ENCODE data around the gene CACNB2. TPM values are rescaled to one million over a fixed set of nuclear protein-coding genes. Genes with fewer than 3 reads are reported as not detected.

The CACNB2 gene
- polyA plus RNA-seq, 2 of the 4 experiments (the other 2 are of a cell fraction), result not detected

GRCh38 chr10:18352175-18352574 lies 212.0 kb downstream of the CACNB2 start (continued):
- no peak for TF ChIP-seq RNF2 (IDR thresholded peaks at IDR 0.05; ENCODE audit: borderline replicate concordance, low read depth)
- TF ChIP-seq EP300 (IDR thresholded peaks at IDR 0.05), result no peak
- no peak for TF ChIP-seq NFE2L2 (conservative IDR thresholded peaks at IDR 0.05; ENCODE audit: low read length)
- TF ChIP-seq EHMT2 (IDR thresholded peaks at IDR 0.05; ENCODE audit: low read depth), result no peak
- TF ChIP-seq CBX2 (IDR thresholded peaks at IDR 0.05; ENCODE audit: borderline replicate concordance, low read depth), result no peak

DNA sequence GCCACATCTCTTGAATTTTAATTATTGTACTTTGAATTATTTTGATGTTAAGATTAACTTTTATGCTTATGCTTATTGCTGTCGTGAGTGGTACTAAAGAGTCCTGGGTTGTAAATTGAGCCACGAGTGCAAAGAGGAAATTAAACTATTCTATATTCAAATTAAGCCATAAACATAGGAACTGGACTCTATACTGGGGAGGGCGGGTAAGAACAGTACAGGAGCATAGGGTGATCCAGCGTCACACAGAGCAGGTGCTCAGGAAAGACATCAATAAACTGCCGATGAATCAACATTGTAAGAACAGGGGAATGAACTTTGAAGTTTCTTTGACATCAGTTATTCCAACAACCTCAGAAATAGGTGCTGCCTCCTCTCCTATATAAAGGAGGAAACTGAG lies 219.6 kb downstream of the CACNB2 start:
- ChIA-PET CTCF (no interaction called here), POLR2A (no interaction called here)
- no peak for TF ChIP-seq ZC3H11A (IDR thresholded peaks at IDR 0.05)
- no peak for TF ChIP-seq SMC3 (IDR thresholded peaks at IDR 0.05)
- no peak for TF ChIP-seq FOSB (CRISPR knock-in tag; IDR thresholded peaks at IDR 0.05)
- no peak for TF ChIP-seq ESRRA (IDR thresholded peaks at IDR 0.05; ENCODE audit: borderline replicate concordance, low read length)
- no peak for TF ChIP-seq TFCP2L1 (CRISPR knock-in tag; IDR thresholded peaks at IDR 0.05)
- no peak for TF ChIP-seq FOSL2 (IDR thresholded peaks at IDR 0.05)
- no peak for TF ChIP-seq FOSL2 (CRISPR knock-in tag; IDR thresholded peaks at IDR 0.05)
- TF ChIP-seq CBX8 (IDR thresholded peaks at IDR 0.05), result no peak
- no peak for TF ChIP-seq HES2 (IDR thresholded peaks at IDR 0.05)
- Histone ChIP-seq H3K27ac (no peak overlapping the region), H3K4me3 (no peak overlapping the region), H3K4me2 (no peak overlapping the region), H3K4me1 (no peaks in the 10 kb centered on the region), H3K9me3 (no peaks in the 10 kb centered on the region)
- FAIRE-seq, result no peak
- ATAC-seq, result no peak; a peak in 1 of 6 replicates
- WGBS (ENCODE audit: missing lambda C conversion rate), result 58% methylated on average over 5 of the region's 5 CpGs
- no peak for DNase-seq (ENCODE audit: low read depth in 1 of 2, low spot score in 1 of 2)

DNA sequence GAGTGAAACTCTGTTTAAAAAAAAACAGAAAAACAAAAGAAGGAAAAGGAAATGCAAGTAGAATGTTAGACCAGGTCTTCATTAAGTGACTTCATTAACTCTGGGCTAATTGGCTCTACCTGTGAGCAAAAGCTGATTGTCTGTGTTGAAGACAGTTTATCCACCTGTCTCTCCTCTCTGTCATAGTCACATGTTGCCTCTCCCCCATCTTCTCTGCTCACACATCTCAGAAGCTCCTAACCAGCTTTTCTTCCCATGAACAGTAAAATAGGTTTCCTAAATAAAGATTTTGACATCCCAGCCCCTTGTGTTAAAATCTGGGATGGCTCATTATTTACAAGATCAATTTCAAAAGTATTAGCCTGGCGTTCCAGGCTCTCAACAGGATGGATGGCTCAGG lies 222.7 kb downstream of the CACNB2 start:
- H3K4me1 ChIP-seq, result no peaks in the 10 kb centered on the region
- H3K9me3 ChIP-seq, result no peaks in the 10 kb centered on the region
- no peak overlapping the region for H3K27ac ChIP-seq
- CTCF ChIA-PET, result no interaction called here
- no peak for FAIRE-seq
- 29% methylated on average over 1 of the region's 1 CpG for WGBS (ENCODE audit: missing lambda C conversion rate)
- H3K4me3 ChIP-seq, result no peak overlapping the region
- TF ChIP-seq MYC (IDR thresholded peaks at IDR 0.05; ENCODE audit: borderline replicate concordance, low read length) (no peak), MAZ (IDR thresholded peaks at IDR 0.05; ENCODE audit: borderline replicate concordance, low read depth, low read length) (no peak), EP300 (IDR thresholded peaks at IDR 0.05) (no peak), PHF8 (IDR thresholded peaks at IDR 0.05; ENCODE audit: borderline replicate concordance, low read depth) (no peak), ZFP36 (IDR thresholded peaks at IDR 0.05; ENCODE audit: borderline replicate concordance, partially characterized antibody) (no peak), MAFK (IDR thresholded peaks at IDR 0.05; ENCODE audit: partially characterized antibody) (no peak), POLR2A (IDR thresholded peaks at IDR 0.05; ENCODE audit: low read length) (no peak), SREBF2 (IDR thresholded peaks at IDR 0.05) (no peak), HOXB5 (CRISPR knock-in tag; IDR thresholded peaks at IDR 0.05) (no peak), NR3C1 (IDR thresholded peaks at IDR 0.05) (no peak), CBX8 (IDR thresholded peaks at IDR 0.05) (no peak), HDAC2 (IDR thresholded peaks at IDR 0.05) (no peak), KDM1A (IDR thresholded peaks at IDR 0.05; ENCODE audit: low read depth) (no peak), HES2 (IDR thresholded peaks at IDR 0.05) (no peak)
- TF ChIP-seq, protein P1, sequence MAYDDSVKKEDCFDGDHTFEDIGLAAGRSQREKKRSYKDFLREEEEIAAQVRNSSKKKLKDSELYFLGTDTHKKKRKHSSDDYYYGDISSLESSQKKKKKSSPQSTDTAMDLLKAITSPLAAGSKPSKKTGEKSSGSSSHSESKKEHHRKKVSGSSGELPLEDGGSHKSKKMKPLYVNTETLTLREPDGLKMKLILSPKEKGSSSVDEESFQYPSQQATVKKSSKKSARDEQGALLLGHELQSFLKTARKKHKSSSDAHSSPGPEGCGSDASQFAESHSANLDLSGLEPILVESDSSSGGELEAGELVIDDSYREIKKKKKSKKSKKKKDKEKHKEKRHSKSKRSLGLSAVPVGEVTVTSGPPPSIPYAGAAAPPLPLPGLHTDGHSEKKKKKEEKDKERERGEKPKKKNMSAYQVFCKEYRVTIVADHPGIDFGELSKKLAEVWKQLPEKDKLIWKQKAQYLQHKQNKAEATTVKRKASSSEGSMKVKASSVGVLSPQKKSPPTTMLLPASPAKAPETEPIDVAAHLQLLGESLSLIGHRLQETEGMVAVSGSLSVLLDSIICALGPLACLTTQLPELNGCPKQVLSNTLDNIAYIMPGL (CRISPR knock-in tag; IDR thresholded peaks at IDR 0.05; ENCODE audit: borderline replicate concordance), result no peak
- TF ChIP-seq, protein P2, sequence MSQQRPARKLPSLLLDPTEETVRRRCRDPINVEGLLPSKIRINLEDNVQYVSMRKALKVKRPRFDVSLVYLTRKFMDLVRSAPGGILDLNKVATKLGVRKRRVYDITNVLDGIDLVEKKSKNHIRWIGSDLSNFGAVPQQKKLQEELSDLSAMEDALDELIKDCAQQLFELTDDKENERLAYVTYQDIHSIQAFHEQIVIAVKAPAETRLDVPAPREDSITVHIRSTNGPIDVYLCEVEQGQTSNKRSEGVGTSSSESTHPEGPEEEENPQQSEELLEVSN (IDR thresholded peaks at IDR 0.05; ENCODE audit: borderline replicate concordance, low read depth), result no peak
- no peak for ATAC-seq
- no peak overlapping the region for H3K4me2 ChIP-seq
- POLR2A ChIA-PET, result no interaction called here
- DNase-seq (ENCODE audit: low read depth in 1 of 2, low spot score in 1 of 2), result no peak

Data from A549 (cell line).